Esophagus squamous epithelium (tissue), 5 donors: ENCODE measurements around the gene HOXD13. TPM values are rescaled to one million over a fixed set of nuclear protein-coding genes. Genes with fewer than 3 reads are reported as not detected.

Source experiments
- DNase-seq: peaks from one replicate; lab custom pipeline; 2025; lab: John Stamatoyannopoulos, UW
- H3K27ac ChIP-seq, 4 donors: fragments of 200-600 bp; sonication (generic); one replicate each; pipeline ENCODE4 v1.5.1; 2016 to 2019; ENCODE audit warnings: mild to moderate bottlenecking in 1 of 4
- H3K27me3 ChIP-seq, 4 donors: fragments of 200-600 bp; sonication (generic); 1 replicate in 3 of 4; 2 replicates in 1 of 4; pipeline versions ENCODE4 v1.5.1 to v1.6.0; 2017 to 2021; ENCODE audit warnings: antibody characterized with exemption in 1 of 4
- H3K36me3 ChIP-seq, 3 donors: fragments of 200-600 bp; sonication (generic); one replicate each; pipeline ENCODE4 v1.5.1; 2016 to 2019
- H3K4me1 ChIP-seq, 3 donors: fragments of 200-600 bp; sonication (generic); one replicate each; pipeline ENCODE4 v1.5.1; 2017 to 2019
- H3K4me3 ChIP-seq, 4 donors: fragments of 200-600 bp; sonication (generic); 1 replicate in 3 of 4; 2 replicates in 1 of 4; pipeline ENCODE4 v1.5.1; 2016 to 2019; ENCODE audit warnings: mild to moderate bottlenecking in 2 of 4, moderate library complexity in 1 of 4
- H3K9me3 ChIP-seq, 3 donors: fragments of 200-600 bp; sonication (generic); one replicate each; pipeline ENCODE4 v1.5.1; 2016 to 2019
- POLR2A ChIP-seq, 4 donors: fragments of 450-650 bp; IDR thresholded peaks; one replicate each; pipeline ENCODE4 v1.6.1; 2017; ENCODE audit warnings: antibody characterized with exemption in 4 of 4, mild to moderate bottlenecking in 4 of 4, moderate library complexity in 3 of 4
- WGBS, 2 donors: methylation state at CpG; one replicate each; pipeline ENCODE4 v1.1.5; 2018; 5-methylcytosine and 5-hydroxymethylcytosine counted together
- intact Hi-C: fragments of 100-400 bp; cut with DNase I; formaldehyde crosslinking; loops from one replicate; pipeline ENCODE4 v1.15.0; 2022
- total RNA-seq, 4 donors: library from RNA; depleted of rRNA; stranded (reverse); fragments of >200 nt; gene quantifications; one replicate each; pipeline ENCODE4 v1.1.0, GENCODE V29; 2016
- TF ChIP-seq, protein P1 (sequence below), 6 experiments: fragments of 450-650 bp in 4 of 6; fragments of 200-600 bp in 2 of 6; sonication (generic) in 2 of 6; IDR thresholded peaks; one replicate each; pipeline ENCODE4 v1.5.1; 2016 to 2019; ENCODE audit warnings: antibody characterized with exemption in 6 of 6, mild to moderate bottlenecking in 4 of 6, moderate library complexity in 4 of 6
- donor health status: DM: yes; HTN: yes; CAD: no.

The HOXD13 gene
- total RNA-seq, 4 donors from 2014 or later = not detected

DNA sequence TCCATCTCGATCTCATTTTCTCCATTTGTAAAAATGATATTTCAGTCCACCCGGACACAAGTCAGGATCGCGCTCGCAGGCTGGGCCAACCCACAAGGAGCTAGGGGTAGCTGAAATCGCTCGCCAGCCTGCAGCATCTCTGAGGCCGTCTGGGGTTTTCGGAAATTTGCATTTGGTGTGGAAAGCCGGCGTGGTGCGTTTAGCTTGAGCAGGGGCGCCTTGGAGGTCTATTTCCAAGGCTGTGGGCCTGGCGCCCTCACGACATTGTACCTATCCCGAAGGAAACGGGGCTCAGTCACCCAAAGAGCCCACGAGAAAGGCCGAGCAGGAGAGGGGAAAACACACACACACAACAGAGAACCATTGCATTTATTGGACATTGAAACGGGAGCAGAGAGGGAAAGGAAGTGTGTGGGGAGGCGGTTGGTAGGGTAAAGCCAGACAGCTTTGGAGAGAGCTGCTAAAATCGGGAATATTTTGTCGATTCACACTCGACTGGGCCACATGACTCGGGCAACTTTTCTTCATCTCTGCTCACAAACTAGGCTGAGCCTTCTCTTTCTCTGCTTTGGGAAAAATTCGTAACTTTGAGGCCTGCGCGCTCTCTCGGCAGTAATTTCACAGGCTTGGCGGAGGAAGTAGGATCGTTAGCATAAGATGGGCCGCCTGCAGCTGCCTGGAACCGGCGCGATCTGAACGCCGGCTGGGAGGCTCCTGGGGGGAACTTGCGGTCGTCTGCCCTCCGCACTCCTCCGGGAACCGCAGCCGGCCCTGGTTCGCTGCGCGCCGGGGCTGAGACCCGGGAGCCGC lies 35.9 kb downstream of the HOXD13 start:
- peaks cover 5 to 58% (median 9%) of the 10 kb centered on the region in 3 donors for H3K4me1 ChIP-seq
- H3K4me3 ChIP-seq = peak overlapping the region in 3 of 4 donors; percentile 37 to 62 (median 54)
- 17 to 27% methylated on average over 22 to 26 of the region's 49 CpGs for WGBS, 2 donors
- H3K9me3 ChIP-seq = no peaks in the 10 kb centered on the region
- intact Hi-C loops = loop anchor here (5.0 to 10.0 kb wide), 3 partner anchors 509 to 1016 kb away; no protein-coding TSS in a partner anchor
- peaks cover 25 to 100% (median 57%) of the 10 kb centered on the region in 4 donors for H3K27me3 ChIP-seq
- TF ChIP-seq, protein P1, sequence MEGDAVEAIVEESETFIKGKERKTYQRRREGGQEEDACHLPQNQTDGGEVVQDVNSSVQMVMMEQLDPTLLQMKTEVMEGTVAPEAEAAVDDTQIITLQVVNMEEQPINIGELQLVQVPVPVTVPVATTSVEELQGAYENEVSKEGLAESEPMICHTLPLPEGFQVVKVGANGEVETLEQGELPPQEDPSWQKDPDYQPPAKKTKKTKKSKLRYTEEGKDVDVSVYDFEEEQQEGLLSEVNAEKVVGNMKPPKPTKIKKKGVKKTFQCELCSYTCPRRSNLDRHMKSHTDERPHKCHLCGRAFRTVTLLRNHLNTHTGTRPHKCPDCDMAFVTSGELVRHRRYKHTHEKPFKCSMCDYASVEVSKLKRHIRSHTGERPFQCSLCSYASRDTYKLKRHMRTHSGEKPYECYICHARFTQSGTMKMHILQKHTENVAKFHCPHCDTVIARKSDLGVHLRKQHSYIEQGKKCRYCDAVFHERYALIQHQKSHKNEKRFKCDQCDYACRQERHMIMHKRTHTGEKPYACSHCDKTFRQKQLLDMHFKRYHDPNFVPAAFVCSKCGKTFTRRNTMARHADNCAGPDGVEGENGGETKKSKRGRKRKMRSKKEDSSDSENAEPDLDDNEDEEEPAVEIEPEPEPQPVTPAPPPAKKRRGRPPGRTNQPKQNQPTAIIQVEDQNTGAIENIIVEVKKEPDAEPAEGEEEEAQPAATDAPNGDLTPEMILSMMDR (IDR thresholded peaks at IDR 0.05) = no peak
- TF ChIP-seq POLR2A (IDR thresholded peaks at IDR 0.05) = no peak
- H3K27ac ChIP-seq = peak overlapping the region; percentile 26 to 86 (median 74)
- H3K36me3 ChIP-seq = no peaks in the 10 kb centered on the region
- DNase-seq = no peak

DNA sequence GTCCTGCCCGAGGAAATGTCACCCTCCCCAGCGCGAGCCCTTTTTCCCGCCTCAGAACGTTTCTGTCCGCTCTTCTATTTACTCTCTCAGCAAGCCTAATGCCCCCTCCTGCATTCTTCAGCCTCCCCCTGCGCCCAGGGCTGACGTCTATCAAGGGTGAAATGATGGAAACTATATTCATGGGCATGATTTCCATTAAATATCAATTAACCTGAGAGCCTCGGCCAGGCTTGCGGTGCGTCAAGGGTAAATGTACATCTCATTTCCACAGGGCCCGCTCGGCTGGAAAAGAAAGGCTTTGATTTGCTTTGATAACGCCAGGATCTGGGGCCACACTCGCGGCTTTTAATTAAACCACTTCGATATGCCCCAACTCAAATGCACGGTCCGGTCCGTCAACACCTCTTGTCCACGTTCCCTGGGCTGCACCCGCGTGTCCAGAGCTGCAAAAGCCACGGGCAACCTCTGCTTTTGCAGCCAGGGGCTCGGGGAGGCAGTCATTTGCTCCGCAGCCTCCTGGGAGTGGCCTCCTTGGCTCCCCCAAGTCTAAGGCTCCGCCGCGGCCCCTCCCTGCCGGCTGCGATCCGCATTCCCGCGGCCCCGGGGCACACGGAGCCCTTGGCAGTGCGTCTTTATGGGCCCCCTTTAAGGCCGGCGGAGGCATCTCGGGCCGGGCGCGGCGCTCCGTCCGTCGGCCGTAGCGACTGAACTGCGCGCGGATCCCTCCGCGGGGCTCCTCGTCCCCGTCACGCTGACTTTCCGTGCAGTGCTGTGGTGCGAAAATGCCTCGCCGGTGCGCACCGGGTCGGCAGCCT lies 36.7 kb downstream of the HOXD13 start, which contains the start of gene HOXD8:
HOXD8 (plus strand) TSS at position 724 of the 815 bp plus-strand sequence. CDS start 662 bp downstream, outside the sequence.
- H3K4me1 ChIP-seq = peaks cover 5 to 59% (median 9%) of the 10 kb centered on the region in 3 donors
- 3 to 12% methylated on average over 14 to 15 of the region's 64 CpGs for WGBS, 2 donors
- TF ChIP-seq POLR2A (IDR thresholded peaks at IDR 0.05) = peak in 2 of 4 donors; percentile 36 to 42
- TF ChIP-seq, protein P1 (IDR thresholded peaks at IDR 0.05) = no peak
- no peak for DNase-seq
- no peaks in the 10 kb centered on the region for H3K9me3 ChIP-seq
- peak within 1 kb of the TSS; percentile 27 to 62 (median 46) for H3K4me3 ChIP-seq
- no peaks in the 10 kb centered on the region for H3K36me3 ChIP-seq
- intact Hi-C loops = loop anchor here (5.0 to 10.0 kb wide), 3 partner anchors 508 to 1016 kb away; no protein-coding TSS in a partner anchor
- peaks cover 25 to 100% (median 57%) of the 10 kb centered on the region in 4 donors for H3K27me3 ChIP-seq
- H3K27ac ChIP-seq = peak within 1 kb of the TSS; percentile 66 to 86 (median 74)

DNA sequence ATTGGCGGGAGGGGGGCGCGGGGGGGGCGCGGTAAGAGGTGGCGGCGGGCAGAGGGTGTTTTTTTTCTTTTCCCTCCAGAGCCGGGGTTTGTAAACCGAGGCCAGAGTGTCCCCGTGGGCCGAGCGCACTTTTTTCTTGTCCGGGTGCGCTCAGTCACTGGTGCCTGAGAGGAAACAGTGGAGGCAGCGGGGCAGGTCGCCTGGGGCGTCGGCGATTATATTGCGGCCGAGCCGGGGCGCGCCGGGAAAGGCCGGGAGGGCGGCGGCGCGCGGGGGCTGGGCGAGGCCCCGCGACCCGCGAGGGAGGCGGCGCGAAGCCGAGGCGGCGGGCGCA lies 37.3 kb downstream of the HOXD13 start:
- no peak for TF ChIP-seq POLR2A (IDR thresholded peaks at IDR 0.05)
- TF ChIP-seq, protein P1 (IDR thresholded peaks at IDR 0.05) = no peak
- Histone ChIP-seq H3K27me3 (peaks cover 25 to 100% (median 55%) of the 10 kb centered on the region in 4 donors), H3K4me3 (peak overlapping the region; percentile 27 to 62 (median 46))

DNA sequence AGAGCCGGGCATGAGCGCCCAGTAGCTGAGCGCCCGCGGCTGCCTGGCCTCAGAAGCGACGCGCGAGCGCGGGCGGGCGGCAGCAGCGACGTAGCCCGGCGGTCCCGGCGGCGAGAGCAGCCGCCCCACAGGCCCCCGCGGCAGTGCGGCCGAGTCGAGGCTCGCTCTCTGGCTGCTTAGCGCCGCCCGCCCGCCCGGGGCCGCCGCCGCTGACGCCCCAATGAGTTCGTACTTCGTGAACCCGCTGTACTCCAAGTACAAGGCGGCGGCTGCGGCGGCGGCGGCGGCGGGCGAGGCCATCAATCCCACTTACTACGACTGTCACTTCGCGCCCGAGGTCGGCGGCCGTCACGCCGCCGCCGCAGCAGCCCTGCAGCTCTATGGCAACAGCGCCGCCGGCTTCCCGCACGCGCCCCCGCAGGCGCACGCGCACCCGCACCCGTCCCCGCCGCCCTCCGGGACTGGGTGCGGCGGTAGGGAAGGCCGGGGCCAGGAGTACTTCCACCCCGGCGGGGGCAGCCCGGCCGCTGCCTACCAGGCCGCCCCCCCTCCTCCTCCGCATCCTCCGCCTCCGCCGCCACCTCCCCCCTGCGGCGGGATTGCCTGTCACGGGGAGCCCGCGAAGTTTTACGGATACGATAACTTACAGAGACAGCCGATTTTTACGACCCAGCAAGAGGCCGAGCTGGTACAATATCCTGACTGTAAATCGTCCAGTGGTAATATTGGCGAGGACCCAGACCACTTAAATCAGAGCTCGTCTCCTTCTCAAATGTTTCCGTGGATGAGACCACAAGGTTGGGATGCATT lies 37.8 kb downstream of the HOXD13 start:
- Histone ChIP-seq H3K27ac (peak overlapping the region; percentile 60 to 86 (median 72)), H3K4me1 (peaks cover 5 to 63% (median 9%) of the 10 kb centered on the region in 3 donors), H3K9me3 (no peaks in the 10 kb centered on the region), H3K36me3 (no peaks in the 10 kb centered on the region), H3K4me3 (peak overlapping the region; percentile 27 to 62 (median 46)), H3K27me3 (peaks cover 25 to 100% (median 52%) of the 10 kb centered on the region in 4 donors)
- WGBS, 2 donors = 5 to 14% methylated on average over 8 to 22 of the region's 100 CpGs
- TF ChIP-seq, protein P1 (IDR thresholded peaks at IDR 0.05) = no peak
- TF ChIP-seq POLR2A (IDR thresholded peaks at IDR 0.05) = no peak
- no peak for DNase-seq
- intact Hi-C loops = no loop called here

More for the DNA sequence above, 37.3 kb downstream of the HOXD13 start:
- H3K4me1 ChIP-seq = peaks cover 5 to 63% (median 9%) of the 10 kb centered on the region in 3 donors
- no peak for DNase-seq
- WGBS, 2 donors = 0% methylated on average over 2 of the region's 43 CpGs; no CpG with 5 or more reads in 1 of the 2 donors
- intact Hi-C loops = loop anchor here (5.0 to 10.0 kb wide), 3 partner anchors 508 to 1015 kb away; no protein-coding TSS in a partner anchor
- H3K36me3 ChIP-seq = no peaks in the 10 kb centered on the region
- H3K27ac ChIP-seq = peak overlapping the region; percentile 66 to 86 (median 74)
- H3K9me3 ChIP-seq = no peaks in the 10 kb centered on the region
